ENCODE results near the gene CHST13. TPM values are rescaled to one million over a fixed set of nuclear protein-coding genes. Genes with fewer than 3 reads are reported as not detected.

CHST13 gene
- total RNA-seq, 1 experiment from 2014 or later, result 1.3 TPM

DNA sequence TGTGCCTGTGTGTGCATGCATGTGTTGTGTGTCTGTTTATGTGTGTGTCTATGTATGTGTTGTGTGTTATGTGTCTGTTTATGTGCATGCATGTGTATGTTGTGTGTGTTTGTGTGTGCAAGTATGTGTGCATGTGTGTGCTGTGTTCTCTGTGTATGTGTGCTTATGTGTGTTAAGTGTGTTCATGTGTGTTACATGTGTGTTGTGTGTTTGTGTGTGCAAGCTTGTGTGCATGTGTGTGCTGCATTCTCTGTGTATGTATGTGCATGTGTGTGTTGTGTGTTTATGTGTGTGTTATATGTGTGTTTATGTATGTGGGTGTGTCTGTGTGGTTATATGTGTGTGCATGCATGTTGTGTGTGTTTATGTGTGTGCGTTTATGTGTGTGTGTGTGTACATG, 21.3 kb upstream of the CHST13 start:
- H3K27ac Mint-ChIP-seq (ENCODE audit: unreplicated experiment), result no peak overlapping the region
- CTCF ChIA-PET, result no interaction called here
- TF ChIP-seq, protein P1, sequence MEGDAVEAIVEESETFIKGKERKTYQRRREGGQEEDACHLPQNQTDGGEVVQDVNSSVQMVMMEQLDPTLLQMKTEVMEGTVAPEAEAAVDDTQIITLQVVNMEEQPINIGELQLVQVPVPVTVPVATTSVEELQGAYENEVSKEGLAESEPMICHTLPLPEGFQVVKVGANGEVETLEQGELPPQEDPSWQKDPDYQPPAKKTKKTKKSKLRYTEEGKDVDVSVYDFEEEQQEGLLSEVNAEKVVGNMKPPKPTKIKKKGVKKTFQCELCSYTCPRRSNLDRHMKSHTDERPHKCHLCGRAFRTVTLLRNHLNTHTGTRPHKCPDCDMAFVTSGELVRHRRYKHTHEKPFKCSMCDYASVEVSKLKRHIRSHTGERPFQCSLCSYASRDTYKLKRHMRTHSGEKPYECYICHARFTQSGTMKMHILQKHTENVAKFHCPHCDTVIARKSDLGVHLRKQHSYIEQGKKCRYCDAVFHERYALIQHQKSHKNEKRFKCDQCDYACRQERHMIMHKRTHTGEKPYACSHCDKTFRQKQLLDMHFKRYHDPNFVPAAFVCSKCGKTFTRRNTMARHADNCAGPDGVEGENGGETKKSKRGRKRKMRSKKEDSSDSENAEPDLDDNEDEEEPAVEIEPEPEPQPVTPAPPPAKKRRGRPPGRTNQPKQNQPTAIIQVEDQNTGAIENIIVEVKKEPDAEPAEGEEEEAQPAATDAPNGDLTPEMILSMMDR (IDR thresholded peaks at IDR 0.05; ENCODE audit: unreplicated experiment), result no peak
- H3K4me3 Mint-ChIP-seq (ENCODE audit: low read depth, unreplicated experiment), result no peak overlapping the region
- no peaks in the 10 kb centered on the region for H3K36me3 Mint-ChIP-seq (ENCODE audit: insufficient read depth, unreplicated experiment)
- H3K9me3 Mint-ChIP-seq (ENCODE audit: low read depth, unreplicated experiment), result no peaks in the 10 kb centered on the region
- no peaks in the 10 kb centered on the region for H3K4me1 Mint-ChIP-seq (ENCODE audit: low read depth, unreplicated experiment)
- no TSS peak for BruUV-seq (replicated peaks)
- DNase-seq, result no peak
- intact Hi-C loops (cut with micrococcal nuclease; ENCODE audit: unreplicated experiment), result no loop called here
- peaks cover 27% of the 10 kb centered on the region for H3K27me3 Mint-ChIP-seq (ENCODE audit: unreplicated experiment)

DNA sequence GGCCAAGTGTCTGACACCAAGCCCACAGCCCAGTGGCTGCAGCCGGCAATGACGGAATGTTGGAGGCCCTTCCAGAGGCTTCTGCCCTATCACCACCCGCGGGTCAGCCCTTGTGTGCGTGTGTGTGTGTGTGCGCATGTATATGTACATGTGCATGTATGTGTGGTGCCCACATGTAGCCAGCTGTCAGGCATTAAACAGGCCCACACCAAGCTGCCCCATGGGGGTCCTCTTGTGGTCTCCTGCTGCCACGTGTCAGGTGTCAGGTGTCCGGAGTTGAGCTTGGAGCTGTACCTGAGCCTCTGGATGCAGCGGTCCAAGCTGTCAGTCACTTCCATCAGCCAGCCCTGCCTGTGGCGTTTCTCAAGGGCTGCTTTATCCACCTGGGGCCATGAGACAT, 20.3 kb upstream of the CHST13 start:
- CTCF ChIA-PET, result interaction anchor here (0.6 kb wide), 1 partner anchor 936 kb away, joined by 3 read pairs; no protein-coding TSS in a partner anchor
- Mint-ChIP-seq H3K36me3 (ENCODE audit: insufficient read depth, unreplicated experiment) (no peaks in the 10 kb centered on the region), H3K4me3 (ENCODE audit: low read depth, unreplicated experiment) (no peak overlapping the region), H3K27ac (ENCODE audit: unreplicated experiment) (no peak overlapping the region), H3K27me3 (ENCODE audit: unreplicated experiment) (peaks cover 27% of the 10 kb centered on the region), H3K4me1 (ENCODE audit: low read depth, unreplicated experiment) (peaks cover 8% of the 10 kb centered on the region), H3K9me3 (ENCODE audit: low read depth, unreplicated experiment) (no peaks in the 10 kb centered on the region)
- DNase-seq, result no peak
- TF ChIP-seq, protein P1 (IDR thresholded peaks at IDR 0.05; ENCODE audit: unreplicated experiment), result no peak
- no TSS peak for BruUV-seq (replicated peaks)
- intact Hi-C loops (cut with micrococcal nuclease; ENCODE audit: unreplicated experiment), result no loop called here

DNA sequence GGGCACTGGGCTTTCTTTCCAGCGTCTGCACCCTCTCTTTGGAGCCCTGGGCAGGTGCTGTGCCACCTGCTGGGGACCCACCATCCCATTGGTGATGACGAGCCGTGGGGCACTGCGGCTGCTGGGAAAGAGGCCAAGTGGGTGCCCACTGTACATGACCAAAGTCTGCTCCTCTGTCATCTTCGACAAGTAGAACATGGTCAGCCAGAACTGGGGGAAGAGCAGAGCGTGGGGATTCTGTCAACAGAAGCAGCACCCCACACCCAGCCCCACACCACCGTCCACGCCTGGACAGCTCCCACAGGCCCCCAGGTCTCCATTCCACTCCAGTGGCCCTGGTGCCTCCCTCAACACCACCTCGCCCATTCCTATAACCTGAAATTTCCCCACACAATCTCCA, 16.1 kb upstream of the CHST13 start:
- Mint-ChIP-seq H3K36me3 (ENCODE audit: insufficient read depth, unreplicated experiment) (no peaks in the 10 kb centered on the region), H3K4me1 (ENCODE audit: low read depth, unreplicated experiment) (peaks cover 8% of the 10 kb centered on the region), H3K4me3 (ENCODE audit: low read depth, unreplicated experiment) (no peak overlapping the region), H3K27me3 (ENCODE audit: unreplicated experiment) (peaks cover 27% of the 10 kb centered on the region), H3K27ac (ENCODE audit: unreplicated experiment) (no peak overlapping the region), H3K9me3 (ENCODE audit: low read depth, unreplicated experiment) (no peaks in the 10 kb centered on the region)
- intact Hi-C loops (cut with micrococcal nuclease; ENCODE audit: unreplicated experiment), result no loop called here
- no peak for DNase-seq
- BruUV-seq (replicated peaks), result no TSS peak
- TF ChIP-seq, protein P1 (IDR thresholded peaks at IDR 0.05; ENCODE audit: unreplicated experiment), result no peak
- CTCF ChIA-PET, result no interaction called here

DNA sequence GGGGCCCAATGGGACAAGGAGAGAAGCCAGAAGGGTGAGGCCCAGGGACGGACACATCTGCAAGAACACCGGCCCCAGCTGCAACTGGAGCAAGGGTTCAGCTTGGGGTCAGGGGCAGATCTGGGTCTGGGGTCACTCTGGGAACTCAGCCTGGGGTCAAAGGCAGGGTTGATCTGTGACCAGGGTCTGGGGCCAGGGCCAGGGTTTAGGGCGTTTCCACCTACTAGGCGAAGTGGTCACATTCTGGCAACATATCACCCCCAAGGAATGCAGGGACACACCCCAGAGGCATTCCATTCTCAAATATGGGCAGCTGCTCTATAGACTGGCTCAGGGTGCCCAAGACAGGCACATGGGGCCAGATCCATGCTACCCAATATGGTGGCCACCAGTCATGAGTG, 15.4 kb upstream of the CHST13 start:
- Mint-ChIP-seq H3K27ac (ENCODE audit: unreplicated experiment) (no peak overlapping the region), H3K27me3 (ENCODE audit: unreplicated experiment) (peaks cover 31% of the 10 kb centered on the region), H3K36me3 (ENCODE audit: insufficient read depth, unreplicated experiment) (no peaks in the 10 kb centered on the region), H3K4me3 (ENCODE audit: low read depth, unreplicated experiment) (no peak overlapping the region), H3K9me3 (ENCODE audit: low read depth, unreplicated experiment) (no peaks in the 10 kb centered on the region), H3K4me1 (ENCODE audit: low read depth, unreplicated experiment) (peaks cover 8% of the 10 kb centered on the region)
- CTCF ChIA-PET, result interaction anchor here (1.8 kb wide), 1 partner anchor 10 kb away, joined by 4 read pairs; no protein-coding TSS in a partner anchor
- intact Hi-C loops (cut with micrococcal nuclease; ENCODE audit: unreplicated experiment), result no loop called here
- no TSS peak for BruUV-seq (replicated peaks)
- TF ChIP-seq, protein P1 (IDR thresholded peaks at IDR 0.05; ENCODE audit: unreplicated experiment), result no peak
- peak; percentile 65 for DNase-seq

Data from Calu3 (cell line).